ENCODE data around the gene FOXO6. TPM values are rescaled to one million over a fixed set of nuclear protein-coding genes. Genes with fewer than 3 reads are reported as not detected.

The FOXO6 gene
- total RNA-seq, 5 donors from 2014 or later (not counting 1 experiment from before 2014, with no cell fraction given), result 0.13 to 0.70 (median 0.63) TPM; not detected in 2

DNA sequence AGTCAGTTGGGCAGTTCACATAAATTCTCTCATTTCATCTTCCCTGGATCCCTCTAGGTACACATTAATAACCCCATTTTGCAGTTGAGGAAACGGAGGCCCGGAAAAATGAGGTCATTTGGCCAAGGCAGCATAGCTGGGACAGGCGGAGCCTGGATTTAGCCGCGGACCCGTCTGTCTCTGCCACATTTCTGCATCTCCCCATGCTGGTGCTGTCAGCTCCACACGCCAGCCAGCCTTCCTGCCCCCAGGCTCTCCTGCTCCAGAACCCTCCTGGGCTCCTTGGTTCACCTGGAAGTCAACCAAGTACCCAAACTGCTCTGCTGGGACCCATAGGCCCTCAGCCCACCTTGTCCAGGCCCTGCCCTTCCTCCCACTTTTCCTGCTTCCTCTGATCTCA is 7.6 kb downstream of the FOXO6 start:
- peaks cover 9 to 58% of the 10 kb centered on the region in 2 donors for H3K27me3 Mint-ChIP-seq
- Histone ChIP-seq H3K27me3 (replicated peaks in 1 of 2; ENCODE audit: control insufficient read depth in 2 of 2, extremely low read depth in 1 of 2, insufficient read depth in 2 of 2, low read length in 1 of 2) (peaks cover 0 to 89% of the 10 kb centered on the region in 2 experiments), H3K9me3 (no peaks in the 10 kb centered on the region), H3K36me3 (ENCODE audit: control insufficient read depth in 2 of 2, extremely low read depth in 1 of 2, insufficient read depth in 1 of 2, low read length in 1 of 2) (no peaks in the 10 kb centered on the region), H3K4me1 (ENCODE audit: control insufficient read depth in 1 of 2, extremely low read depth in 1 of 2, insufficient read depth in 2 of 2, low read length in 2 of 2) (peaks cover 2 to 20% of the 10 kb centered on the region in 2 experiments), H3K4me3 (ENCODE audit: control insufficient read depth in 1 of 2, extremely low read depth in 1 of 2, low read length in 1 of 2) (no peak overlapping the region), H3K27ac (ENCODE audit: low read length) (no peak overlapping the region)
- no peaks in the 10 kb centered on the region for H3K36me3 Mint-ChIP-seq
- H3K27ac Mint-ChIP-seq, result no peak overlapping the region
- 92% methylated on average over 7 of the region's 7 CpGs for WGBS (ENCODE audit: insufficient coverage)
- H3K4me3 Mint-ChIP-seq, result no peak overlapping the region
- no peaks in the 10 kb centered on the region for H3K9me3 Mint-ChIP-seq
- CTCF ChIA-PET, result no interaction called here
- no peak for ATAC-seq (replicated peaks in 1 of 4)
- H3K4me1 Mint-ChIP-seq, result peaks cover 8 to 23% (median 20%) of the 10 kb centered on the region in 3 donors
- POLR2A ChIA-PET, result interaction anchor here in 1 of 2 donors (0.9 kb wide), 1 partner anchor 1808 kb away, joined by 3 read pairs; no protein-coding TSS in a partner anchor
- no peak for DNase-seq

DNA sequence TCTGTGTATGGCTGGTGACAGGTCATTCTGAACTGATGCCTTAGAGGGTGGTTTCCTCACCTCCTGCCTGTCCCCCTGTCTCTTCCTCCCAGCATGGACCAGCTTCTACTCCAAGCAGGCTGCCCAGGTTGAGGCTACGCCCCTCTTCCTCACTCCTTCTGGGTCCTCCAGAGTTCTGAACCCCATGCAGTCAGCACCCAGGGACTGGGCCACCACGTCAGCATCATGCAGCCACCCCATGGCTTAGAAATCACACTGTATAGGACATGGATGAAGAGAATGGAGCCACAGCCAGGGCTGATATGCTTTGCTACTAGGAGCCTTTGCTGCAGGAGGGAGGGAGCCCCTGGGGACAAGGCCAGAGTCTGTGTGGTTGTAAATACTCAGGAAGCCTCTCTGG is 8.3 kb downstream of the FOXO6 start:
- DNase-seq (no peak), ATAC-seq (replicated peaks in 1 of 4) (no peak)
- Mint-ChIP-seq H3K4me3 (no peak overlapping the region), H3K27me3 (peaks cover 16 to 64% of the 10 kb centered on the region in 2 donors), H3K9me3 (no peaks in the 10 kb centered on the region), H3K36me3 (no peaks in the 10 kb centered on the region), H3K27ac (no peak overlapping the region), H3K4me1 (peaks cover 8 to 23% (median 20%) of the 10 kb centered on the region in 3 donors)
- CTCF ChIA-PET, result no interaction called here
- WGBS (ENCODE audit: insufficient coverage), result 83% methylated on average over 1 of the region's 2 CpGs
- Histone ChIP-seq H3K9me3 (no peaks in the 10 kb centered on the region), H3K4me3 (ENCODE audit: control insufficient read depth in 1 of 2, extremely low read depth in 1 of 2, low read length in 1 of 2) (no peak overlapping the region), H3K4me1 (ENCODE audit: control insufficient read depth in 1 of 2, extremely low read depth in 1 of 2, insufficient read depth in 2 of 2, low read length in 2 of 2) (peaks cover 2 to 20% of the 10 kb centered on the region in 2 experiments), H3K36me3 (ENCODE audit: control insufficient read depth in 2 of 2, extremely low read depth in 1 of 2, insufficient read depth in 1 of 2, low read length in 1 of 2) (no peaks in the 10 kb centered on the region), H3K27ac (ENCODE audit: low read length) (no peak overlapping the region), H3K27me3 (replicated peaks in 1 of 2; ENCODE audit: control insufficient read depth in 2 of 2, extremely low read depth in 1 of 2, insufficient read depth in 2 of 2, low read length in 1 of 2) (peaks cover 0 to 91% of the 10 kb centered on the region in 2 experiments)
- POLR2A ChIA-PET, result interaction anchor here in 1 of 2 donors (0.6 to 0.9 kb wide), 2 partner anchors 108 to 1807 kb away, joined by 3 to 5 read pairs; no protein-coding TSS in a partner anchor

DNA sequence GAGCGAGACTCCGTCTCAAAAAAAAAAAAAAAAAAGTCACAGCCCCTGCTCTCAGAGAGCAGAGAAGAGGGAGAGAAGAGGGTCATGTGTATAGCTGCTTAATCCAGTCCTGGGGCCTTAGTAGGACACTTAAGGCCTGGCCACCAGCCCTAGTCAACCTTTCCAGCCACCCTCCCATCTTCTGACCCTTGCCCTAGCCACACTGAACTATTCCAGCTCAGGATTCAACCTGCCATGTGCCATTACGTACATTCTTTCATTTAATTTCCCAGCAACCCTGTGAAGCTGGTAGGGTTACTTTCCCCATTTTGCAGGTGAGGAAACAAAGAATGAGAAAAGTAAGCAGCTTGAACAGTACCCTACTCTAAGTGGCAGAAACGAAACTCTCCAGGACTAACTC is 9.0 kb downstream of the FOXO6 start:
- H3K4me3 ChIP-seq (ENCODE audit: control insufficient read depth in 1 of 2, extremely low read depth in 1 of 2, low read length in 1 of 2), result no peak overlapping the region
- no peak overlapping the region for H3K27ac Mint-ChIP-seq
- H3K4me3 Mint-ChIP-seq, result no peak overlapping the region
- H3K4me1 ChIP-seq (ENCODE audit: control insufficient read depth in 1 of 2, extremely low read depth in 1 of 2, insufficient read depth in 2 of 2, low read length in 2 of 2), result peaks cover 2 to 20% of the 10 kb centered on the region in 2 experiments
- no peak for ATAC-seq (replicated peaks in 1 of 4)
- 44% methylated on average over 1 of the region's 4 CpGs for whole genome bisulfite sequencing (ENCODE audit: insufficient coverage)
- H3K9me3 ChIP-seq, result no peaks in the 10 kb centered on the region
- peaks cover 8 to 19% (median 18%) of the 10 kb centered on the region in 3 donors for H3K4me1 Mint-ChIP-seq
- H3K27me3 ChIP-seq (replicated peaks in 1 of 2; ENCODE audit: control insufficient read depth in 2 of 2, extremely low read depth in 1 of 2, insufficient read depth in 2 of 2, low read length in 1 of 2), result peaks cover 0 to 88% of the 10 kb centered on the region in 2 experiments
- H3K36me3 ChIP-seq (ENCODE audit: control insufficient read depth in 2 of 2, extremely low read depth in 1 of 2, insufficient read depth in 1 of 2, low read length in 1 of 2), result no peaks in the 10 kb centered on the region
- H3K27ac ChIP-seq (ENCODE audit: low read length), result no peak overlapping the region
- ChIA-PET CTCF (no interaction called here), POLR2A (interaction anchor here in 1 of 2 donors (0.5 kb wide), 1 partner anchor 54 kb away, joined by 5 read pairs; no protein-coding TSS in a partner anchor)
- DNase-seq, result no peak
- no peaks in the 10 kb centered on the region for H3K9me3 Mint-ChIP-seq
- no peaks in the 10 kb centered on the region for H3K36me3 Mint-ChIP-seq
- H3K27me3 Mint-ChIP-seq, result peaks cover 16 to 64% of the 10 kb centered on the region in 2 donors

DNA sequence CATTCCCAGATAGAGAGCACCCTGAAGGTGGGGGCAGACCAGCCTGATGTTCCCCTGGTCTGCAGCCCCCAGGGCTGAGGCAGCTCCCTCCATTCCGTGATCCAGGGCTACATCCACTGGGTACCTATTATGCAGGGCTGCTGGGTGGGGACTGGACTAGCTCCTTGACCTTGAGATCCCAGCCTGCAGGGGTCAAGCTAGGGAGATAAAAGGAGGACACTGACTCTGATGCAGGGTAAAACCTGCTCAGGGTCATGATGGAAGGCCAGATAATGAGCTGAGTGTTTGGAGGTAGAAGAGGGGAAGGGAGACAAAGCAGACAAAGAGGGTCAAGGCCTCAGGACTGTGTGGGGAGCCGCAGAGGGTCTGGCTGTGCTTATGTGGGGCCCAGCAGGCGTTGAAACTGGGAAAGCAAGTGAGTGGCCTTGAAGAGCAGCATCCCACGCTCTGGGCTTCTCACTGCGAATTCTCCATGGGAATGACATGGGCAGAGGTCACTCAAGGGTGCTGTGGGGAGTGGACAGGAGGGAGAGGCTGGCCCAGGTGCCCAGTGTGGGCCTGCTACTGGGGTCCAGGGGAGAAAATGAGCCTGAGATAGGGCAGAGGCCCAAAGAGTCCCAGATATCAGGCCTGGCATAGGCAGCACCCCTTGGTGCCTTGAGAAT is 9.7 kb downstream of the FOXO6 start:
- H3K4me3 Mint-ChIP-seq, result no peak overlapping the region
- no peaks in the 10 kb centered on the region for H3K9me3 ChIP-seq
- ATAC-seq (replicated peaks in 1 of 4) (no peak), DNase-seq (no peak)
- WGBS (ENCODE audit: insufficient coverage), result 66% methylated on average over 5 of the region's 5 CpGs
- H3K4me1 ChIP-seq (ENCODE audit: control insufficient read depth in 1 of 2, extremely low read depth in 1 of 2, insufficient read depth in 2 of 2, low read length in 2 of 2), result peaks cover 2 to 13% of the 10 kb centered on the region in 2 experiments
- H3K27ac Mint-ChIP-seq, result peak overlapping the region in 1 of 2 donors; percentile 13
- no peaks in the 10 kb centered on the region for H3K9me3 Mint-ChIP-seq
- H3K27me3 Mint-ChIP-seq, result peaks cover 21 to 70% of the 10 kb centered on the region in 2 donors
- no peaks in the 10 kb centered on the region for H3K36me3 ChIP-seq (ENCODE audit: control insufficient read depth in 2 of 2, extremely low read depth in 1 of 2, insufficient read depth in 1 of 2, low read length in 1 of 2)
- no peak overlapping the region for H3K4me3 ChIP-seq (ENCODE audit: control insufficient read depth in 1 of 2, extremely low read depth in 1 of 2, low read length in 1 of 2)
- H3K36me3 Mint-ChIP-seq, result no peaks in the 10 kb centered on the region
- no peak overlapping the region for H3K27ac ChIP-seq (ENCODE audit: low read length)
- peaks cover 0 to 87% of the 10 kb centered on the region in 2 experiments for H3K27me3 ChIP-seq (replicated peaks in 1 of 2; ENCODE audit: control insufficient read depth in 2 of 2, extremely low read depth in 1 of 2, insufficient read depth in 2 of 2, low read length in 1 of 2)
- H3K4me1 Mint-ChIP-seq, result peaks cover 8 to 17% (median 13%) of the 10 kb centered on the region in 3 donors
- ChIA-PET POLR2A (interaction anchor here in 1 of 2 donors (0.5 kb wide), 1 partner anchor 53 kb away, joined by 5 read pairs; no protein-coding TSS in a partner anchor), CTCF (no interaction called here)

DNA sequence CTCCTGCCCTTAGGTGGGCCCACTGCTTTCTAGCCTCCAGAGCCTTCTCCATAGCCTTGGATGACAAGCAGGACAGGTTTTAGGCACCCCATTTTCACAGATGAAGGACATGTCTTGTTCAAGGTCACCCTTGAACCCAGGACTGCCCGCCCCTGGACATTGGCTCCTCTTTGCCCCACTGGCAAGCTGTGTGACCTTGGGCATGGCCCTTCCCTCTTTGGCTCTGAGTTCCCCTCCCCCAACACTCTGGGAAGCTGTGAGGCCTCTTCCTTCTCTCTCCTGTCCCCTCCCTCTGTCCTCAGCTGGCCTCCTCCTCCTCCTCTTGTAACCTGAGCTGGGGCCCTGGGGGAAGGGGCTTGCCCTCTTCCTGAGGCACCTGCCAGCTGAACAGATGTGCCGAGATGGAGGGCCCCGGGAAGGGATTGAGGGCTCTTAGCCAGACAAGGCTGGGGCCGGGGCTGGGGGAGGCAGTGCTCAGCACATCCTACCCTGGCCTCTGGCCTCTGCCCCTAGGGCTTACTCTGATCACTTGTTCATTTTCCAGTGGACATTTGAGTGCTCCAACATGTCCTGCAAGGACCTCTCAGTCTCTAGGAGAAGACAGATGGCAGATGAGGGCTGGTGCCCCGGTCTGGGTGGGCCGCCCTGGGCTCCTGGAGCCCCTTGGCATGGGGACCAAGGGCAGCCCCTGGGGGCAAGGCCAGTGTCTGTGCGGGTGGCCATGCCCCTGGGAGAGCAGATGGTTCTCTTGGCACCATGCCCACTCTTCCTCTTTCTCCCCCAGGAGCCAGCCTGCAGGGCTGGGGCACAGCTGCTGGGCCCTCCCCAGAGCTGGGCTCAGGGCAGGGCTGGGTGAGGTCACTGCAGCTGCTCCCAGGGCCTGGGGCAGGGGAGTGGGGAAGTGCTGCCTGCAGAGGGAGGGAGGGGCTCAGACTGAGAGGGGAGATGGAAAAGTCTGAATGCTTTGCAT is 10.7 kb downstream of the FOXO6 start:
- Mint-ChIP-seq H3K27ac (no peak overlapping the region), H3K4me3 (no peak overlapping the region), H3K36me3 (no peaks in the 10 kb centered on the region), H3K4me1 (peaks cover 5 to 14% (median 8%) of the 10 kb centered on the region in 3 donors), H3K27me3 (peaks cover 29 to 77% of the 10 kb centered on the region in 2 donors), H3K9me3 (no peaks in the 10 kb centered on the region)
- POLR2A ChIA-PET, result no interaction called here
- 68% methylated on average over 4 of the region's 7 CpGs for WGBS (ENCODE audit: insufficient coverage)
- Histone ChIP-seq H3K27ac (ENCODE audit: low read length) (no peak overlapping the region), H3K27me3 (replicated peaks in 1 of 2; ENCODE audit: control insufficient read depth in 2 of 2, extremely low read depth in 1 of 2, insufficient read depth in 2 of 2, low read length in 1 of 2) (peaks cover 0 to 81% of the 10 kb centered on the region in 2 experiments), H3K4me3 (ENCODE audit: control insufficient read depth in 1 of 2, extremely low read depth in 1 of 2, low read length in 1 of 2) (no peak overlapping the region), H3K4me1 (ENCODE audit: control insufficient read depth in 1 of 2, extremely low read depth in 1 of 2, insufficient read depth in 2 of 2, low read length in 2 of 2) (peaks cover 2 to 5% of the 10 kb centered on the region in 2 experiments), H3K9me3 (no peaks in the 10 kb centered on the region), H3K36me3 (ENCODE audit: control insufficient read depth in 2 of 2, extremely low read depth in 1 of 2, insufficient read depth in 1 of 2, low read length in 1 of 2) (no peaks in the 10 kb centered on the region)
- ATAC-seq (replicated peaks in 1 of 4), result no peak
- no peak for DNase-seq
- CTCF ChIA-PET, result interaction anchor here in 1 of 2 donors (0.5 kb wide), 1 partner anchor 21 kb away, joined by 4 read pairs; no protein-coding TSS in a partner anchor

DNA sequence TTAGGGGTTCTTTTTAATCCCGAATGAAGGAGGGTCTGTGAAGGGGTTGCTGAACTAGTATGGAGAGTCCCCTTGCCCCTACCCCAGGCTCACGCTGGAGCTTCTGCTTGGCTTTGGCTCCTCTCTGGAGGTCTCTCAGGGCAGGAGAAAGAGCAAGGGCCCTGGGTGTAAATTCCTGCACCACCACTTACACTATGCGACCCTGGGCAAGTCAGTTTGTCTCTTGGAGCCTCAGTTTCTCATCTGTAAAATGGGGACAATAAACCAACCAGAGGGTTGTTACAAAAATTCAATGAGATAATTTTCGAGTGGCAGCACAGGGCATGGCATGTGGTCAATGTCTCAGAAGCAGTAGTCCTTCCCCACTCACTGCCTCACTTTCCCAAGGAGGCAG is 11.4 kb downstream of the FOXO6 start:
- Mint-ChIP-seq H3K9me3 (no peaks in the 10 kb centered on the region), H3K4me3 (no peak overlapping the region), H3K27me3 (peaks cover 31 to 73% of the 10 kb centered on the region in 2 donors), H3K27ac (no peak overlapping the region), H3K4me1 (peaks cover 0 to 7% (median 1%) of the 10 kb centered on the region in 3 donors), H3K36me3 (no peaks in the 10 kb centered on the region)
- Histone ChIP-seq H3K4me1 (ENCODE audit: control insufficient read depth in 1 of 2, extremely low read depth in 1 of 2, insufficient read depth in 2 of 2, low read length in 2 of 2) (no peaks in the 10 kb centered on the region), H3K4me3 (ENCODE audit: control insufficient read depth in 1 of 2, extremely low read depth in 1 of 2, low read length in 1 of 2) (no peak overlapping the region), H3K36me3 (ENCODE audit: control insufficient read depth in 2 of 2, extremely low read depth in 1 of 2, insufficient read depth in 1 of 2, low read length in 1 of 2) (no peaks in the 10 kb centered on the region), H3K27me3 (replicated peaks in 1 of 2; ENCODE audit: control insufficient read depth in 2 of 2, extremely low read depth in 1 of 2, insufficient read depth in 2 of 2, low read length in 1 of 2) (peaks cover 0 to 81% of the 10 kb centered on the region in 2 experiments), H3K27ac (ENCODE audit: low read length) (no peak overlapping the region), H3K9me3 (no peaks in the 10 kb centered on the region)
- no peak for ATAC-seq (replicated peaks in 1 of 4)
- WGBS (ENCODE audit: insufficient coverage), result 75% methylated on average over 2 of the region's 4 CpGs
- CTCF ChIA-PET, result no interaction called here
- POLR2A ChIA-PET, result no interaction called here
- no peak for DNase-seq
